Endothelial cell of umbilical vein (primary cell): ENCODE measurements around the gene NADSYN1.

Experiments
- CTCF ChIP-seq, 2 donors: IDR thresholded peaks; 1 replicate in 1 of 2; 2 replicates in 1 of 2; pipeline ENCODE4 v1.5.1; 2011; ENCODE audit warnings: low read length in 2 of 2, mild to moderate bottlenecking in 2 of 2, moderate library complexity in 2 of 2, control low read depth in 1 of 2, inconsistent platforms in 1 of 2, low read depth in 1 of 2; ENCODE audit not compliant: insufficient read depth in 1 of 2; ENCODE audit errors: extremely low read depth in 1 of 2
- EZH2 ChIP-seq: IDR thresholded peaks from 2 replicates; pipeline ENCODE4 v1.6.1; 2012; ENCODE audit warnings: borderline replicate concordance, low read depth, mild to moderate bottlenecking, moderate library complexity, low read length, inconsistent platforms; ENCODE audit not compliant: severe bottlenecking
- JUN ChIP-seq: IDR thresholded peaks from 2 replicates; pipeline ENCODE4 v1.6.1; 2011; ENCODE audit warnings: borderline replicate concordance, low read depth; ENCODE audit not compliant: insufficient read length, insufficient read depth
- POLR2A ChIP-seq: IDR thresholded peaks from 2 replicates; pipeline ENCODE4 v1.6.1; 2012; ENCODE audit warnings: low read depth, mild to moderate bottlenecking, control low read depth, low read length
- TF ChIP-seq, protein P1 (sequence below): IDR thresholded peaks from 2 replicates; pipeline ENCODE4 v1.6.1; 2011; ENCODE audit not compliant: insufficient read depth, insufficient read length

DNA sequence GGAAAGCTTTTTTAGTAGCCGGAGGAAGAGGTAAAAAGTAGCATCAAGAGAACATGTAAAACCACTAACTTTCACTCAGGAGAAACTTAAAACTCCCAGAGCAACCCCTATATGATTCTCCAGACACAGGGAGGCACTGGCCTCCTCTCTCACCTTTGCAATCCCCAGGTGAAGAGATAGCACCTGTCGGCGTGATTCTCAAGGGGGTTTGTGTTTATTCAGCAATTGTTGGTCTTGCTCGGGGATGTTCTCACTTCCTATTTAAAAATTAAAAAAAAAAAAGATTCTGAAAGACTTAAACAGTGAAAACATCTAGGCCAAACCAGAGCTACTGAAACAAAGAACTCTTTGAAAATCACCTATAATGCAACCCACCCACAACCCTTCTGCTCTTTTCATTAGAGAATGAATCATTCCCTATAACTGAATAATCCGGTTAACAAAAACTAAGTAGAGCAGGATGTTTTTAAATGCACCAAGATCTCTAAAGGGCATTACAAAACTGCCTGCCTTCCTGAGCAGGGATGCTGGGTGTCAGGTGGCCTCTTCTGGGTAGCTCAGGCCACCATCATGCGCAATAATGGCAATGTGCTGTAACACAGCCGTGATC, 29.7 kb upstream of the NADSYN1 start:
- TF ChIP-seq JUN (no peak), POLR2A (no peak), EZH2 (no peak), CTCF (IDR thresholded peaks at IDR 0.05; ENCODE audit: extremely low read depth in 1 of 2, insufficient read depth in 1 of 2, low read depth in 1 of 2, low read length in 2 of 2) (no peak)
- TF ChIP-seq, protein P1, sequence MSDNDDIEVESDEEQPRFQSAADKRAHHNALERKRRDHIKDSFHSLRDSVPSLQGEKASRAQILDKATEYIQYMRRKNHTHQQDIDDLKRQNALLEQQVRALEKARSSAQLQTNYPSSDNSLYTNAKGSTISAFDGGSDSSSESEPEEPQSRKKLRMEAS = no peak
